ENCODE measurements around the gene TXNL4B.

Gene TXNL4B

GRCh38 chr16:72123426-72123825 is 30.0 kb upstream of the TXNL4B start:
- no peak for TF ChIP-seq CTCF (IDR thresholded peaks at IDR 0.05)

- no peak for TF ChIP-seq CTCF (IDR thresholded peaks at IDR 0.05)
Measured at GRCh38 chr16:72122916-72123315, 29.5 kb upstream of the TXNL4B start.

- no peak for TF ChIP-seq CTCF (IDR thresholded peaks at IDR 0.05)
Measured at GRCh38 chr16:72122308-72122707, 28.9 kb upstream of the TXNL4B start.

GRCh38 chr16:72120026-72120425 is 26.6 kb upstream of the TXNL4B start:
- no peak for TF ChIP-seq CTCF (IDR thresholded peaks at IDR 0.05)

- TF ChIP-seq CTCF (IDR thresholded peaks at IDR 0.05): no peak
Measured at GRCh38 chr16:72113616-72113945, 20.2 kb upstream of the TXNL4B start.

- no peak for TF ChIP-seq CTCF (IDR thresholded peaks at IDR 0.05)
Measured at GRCh38 chr16:72112906-72113615, 19.6 kb upstream of the TXNL4B start.

- no peak for TF ChIP-seq CTCF (IDR thresholded peaks at IDR 0.05)
Measured at GRCh38 chr16:72112452-72112792, 19.0 kb upstream of the TXNL4B start.
